Breast epithelium (tissue), 4 donors: ENCODE data around the gene CRYGB. TPM values are rescaled to one million over a fixed set of nuclear protein-coding genes. Genes with fewer than 3 reads are reported as not detected.

Experiments used
- DNase-seq, 2 donors: peaks; one replicate each; pipeline ENCODE4 v3.0.0-alpha.2; 2019; ENCODE audit warnings: low spot score in 2 of 2
- H3K27ac ChIP-seq, 2 donors: fragments of 200-600 bp; sonication (generic) in 1 of 2; one replicate each; pipeline ENCODE4 v1.5.1; 2016 to 2019; ENCODE audit warnings: mild to moderate bottlenecking in 1 of 2
- H3K27me3 ChIP-seq, 2 donors: fragments of 200-600 bp; sonication (generic) in 1 of 2; one replicate each; pipeline versions ENCODE4 v1.5.1 to v1.6.0; 2017 to 2019; ENCODE audit warnings: control low read depth in 1 of 2, mild to moderate bottlenecking in 1 of 2
- H3K36me3 ChIP-seq: fragments of 200-600 bp; one replicate; pipeline ENCODE4 v1.5.1; 2019
- H3K4me1 ChIP-seq, 2 donors: fragments of 200-600 bp; sonication (generic); one replicate each; pipeline ENCODE4 v1.5.1; 2016 to 2019; ENCODE audit warnings: control low read depth in 1 of 2
- H3K4me3 ChIP-seq, 3 donors: fragments of 200-600 bp; sonication (generic); 1 replicate in 2 of 3; 2 replicates in 1 of 3; pipeline ENCODE4 v1.5.1; 2016 to 2019; ENCODE audit warnings: mild to moderate bottlenecking in 3 of 3, moderate library complexity in 2 of 3
- H3K9me3 ChIP-seq, 2 donors: fragments of 200-600 bp; sonication (generic) in 1 of 2; one replicate each; pipeline ENCODE4 v1.5.1; 2016 to 2019; ENCODE audit warnings: control low read depth in 1 of 2
- CTCF ChIP-seq, 3 donors: fragments of 450-650 bp; IDR thresholded peaks; one replicate each; pipeline ENCODE4 v1.5.1; 2016 to 2017; ENCODE audit warnings: antibody characterized with exemption in 3 of 3, mild to moderate bottlenecking in 3 of 3, moderate library complexity in 3 of 3
- POLR2A ChIP-seq: fragments of 450-650 bp; IDR thresholded peaks from one replicate; pipeline ENCODE4 v1.6.1; 2016; ENCODE audit warnings: antibody characterized with exemption, mild to moderate bottlenecking, moderate library complexity
- POLR2AphosphoS5 ChIP-seq, 3 donors: sonication (generic); formaldehyde crosslinking; IDR thresholded peaks; one replicate each; pipeline ENCODE4 v1.6.1; 2017; ENCODE audit warnings: antibody characterized with exemption in 3 of 3
- intact Hi-C: fragments of 100-400 bp; cut with DNase I; formaldehyde crosslinking; loops from one replicate; pipeline ENCODE4 v1.15.1; 2023; ENCODE audit warnings: low total_unique reads
- total RNA-seq, 3 donors: library from RNA; depleted of rRNA; stranded (reverse); fragments of >200 nt; gene quantifications; one replicate each; pipeline ENCODE4 v1.1.0, GENCODE V29; 2016

The CRYGB gene
- total RNA-seq, 3 donors from 2014 or later, result not detected

GRCh38 chr2:208097801-208098200 is 48.2 kb downstream of the CRYGB start:
- H3K4me3 ChIP-seq, result no peak overlapping the region
- no peak for TF ChIP-seq CTCF (IDR thresholded peaks at IDR 0.05)
- no peak for TF ChIP-seq POLR2AphosphoS5 (IDR thresholded peaks at IDR 0.05)
- TF ChIP-seq POLR2A, result no peak
- no peaks in the 10 kb centered on the region for H3K9me3 ChIP-seq
- DNase-seq, result no peak
- no peaks in the 10 kb centered on the region for H3K4me1 ChIP-seq
- H3K27ac ChIP-seq, result no peak overlapping the region
- intact Hi-C loops, result no loop called here
- no peaks in the 10 kb centered on the region for H3K36me3 ChIP-seq
- no peaks in the 10 kb centered on the region for H3K27me3 ChIP-seq

DNA sequence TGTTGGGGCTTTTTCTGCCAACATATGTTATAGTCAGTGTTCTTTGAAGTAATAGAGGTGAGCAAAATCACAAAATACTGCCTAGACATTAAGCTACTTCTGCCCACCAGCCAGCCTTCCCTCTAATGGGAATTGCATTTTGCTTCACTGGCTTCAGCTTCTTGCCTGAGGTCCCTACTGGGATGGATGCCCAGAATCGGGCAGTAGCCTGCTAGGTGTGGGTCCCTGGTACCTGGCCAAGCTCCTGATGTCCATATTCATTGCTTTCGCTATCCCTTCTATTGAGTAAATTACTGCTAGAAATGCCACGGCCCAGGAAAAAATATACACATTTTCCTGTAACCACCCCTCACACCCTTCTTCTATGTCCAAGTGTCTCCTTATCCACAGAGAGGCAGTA is 48.6 kb downstream of the CRYGB start:
- H3K9me3 ChIP-seq, result no peaks in the 10 kb centered on the region
- TF ChIP-seq CTCF (IDR thresholded peaks at IDR 0.05) (no peak), POLR2A (no peak)
- DNase-seq, result no peak
- no peak overlapping the region for H3K4me3 ChIP-seq
- intact Hi-C loops, result no loop called here
- H3K27ac ChIP-seq, result no peak overlapping the region
- H3K4me1 ChIP-seq, result no peaks in the 10 kb centered on the region
- H3K36me3 ChIP-seq, result no peaks in the 10 kb centered on the region
- no peaks in the 10 kb centered on the region for H3K27me3 ChIP-seq

DNA sequence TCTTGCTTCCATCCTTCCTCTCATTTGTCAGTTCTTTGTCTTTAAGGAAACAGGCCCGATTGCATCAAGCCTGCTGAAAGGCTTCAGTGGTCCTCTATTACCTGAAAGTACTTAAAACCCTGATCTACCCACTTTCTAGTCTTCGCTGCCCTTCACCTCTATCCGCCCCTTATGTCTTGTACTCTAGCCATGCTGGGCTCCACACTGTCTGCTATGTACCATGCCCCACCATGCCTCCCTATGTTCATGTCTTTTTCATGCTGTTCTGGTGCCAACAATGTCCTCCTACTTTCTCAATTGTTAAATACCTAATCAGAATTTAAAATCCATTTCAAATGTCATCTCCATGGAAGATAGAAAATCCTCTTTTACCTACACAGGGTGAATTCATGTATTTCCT is 49.9 kb downstream of the CRYGB start:
- Histone ChIP-seq H3K4me3 (no peak overlapping the region), H3K27ac (no peak overlapping the region), H3K27me3 (no peaks in the 10 kb centered on the region), H3K4me1 (no peaks in the 10 kb centered on the region), H3K9me3 (no peaks in the 10 kb centered on the region), H3K36me3 (no peaks in the 10 kb centered on the region)
- DNase-seq, result no peak
- TF ChIP-seq CTCF (IDR thresholded peaks at IDR 0.05), result no peak
- intact Hi-C loops, result no loop called here

DNA sequence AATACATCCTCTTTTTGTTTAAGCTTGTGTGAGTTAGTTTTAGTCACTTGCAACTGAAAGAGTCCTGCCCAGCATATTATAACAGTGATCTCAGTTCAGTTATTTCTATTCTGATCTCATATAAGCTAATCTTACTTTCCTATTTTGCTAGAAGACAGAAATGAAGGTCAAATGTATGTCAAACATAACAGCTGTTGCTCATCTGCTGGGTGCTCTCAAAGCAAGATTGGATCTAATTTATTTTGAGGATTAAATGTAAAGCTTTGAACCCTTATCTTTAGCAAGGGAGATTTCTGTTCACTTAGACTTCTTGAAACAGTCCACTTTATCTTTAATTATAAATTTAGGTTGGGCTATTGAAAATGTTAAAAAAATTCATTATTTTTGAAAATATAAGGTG is 52.8 kb downstream of the CRYGB start:
- no peak overlapping the region for H3K4me3 ChIP-seq
- H3K9me3 ChIP-seq, result no peaks in the 10 kb centered on the region
- no peaks in the 10 kb centered on the region for H3K27me3 ChIP-seq
- H3K36me3 ChIP-seq, result no peaks in the 10 kb centered on the region
- intact Hi-C loops, result no loop called here
- DNase-seq, result no peak
- TF ChIP-seq CTCF (IDR thresholded peaks at IDR 0.05) (no peak), POLR2A (no peak), POLR2AphosphoS5 (IDR thresholded peaks at IDR 0.05) (no peak)
- no peaks in the 10 kb centered on the region for H3K4me1 ChIP-seq
- H3K27ac ChIP-seq, result no peak overlapping the region

Other genes starting within 250 kb of the CRYGB start
- 10 to 100 TPM; 24.3 to 35.0 (median 29.0) TPM for gene PLEKHM3, start 120.6 kb downstream of the CRYGB start, total RNA-seq
- gene CRYGD, start 21.6 kb downstream of the CRYGB start, total RNA-seq, result not detected
- not detected for gene CRYGC, start 16.3 kb downstream of the CRYGB start, total RNA-seq
- gene CRYGA, start 17.4 kb upstream of the CRYGB start, total RNA-seq, result not detected
- not detected for gene C2orf80, start 43.9 kb upstream of the CRYGB start, total RNA-seq
- gene IDH1, start 108.9 kb upstream of the CRYGB start, total RNA-seq, result 100 to 1,000 TPM in 1 of 3 donors, 10 to 100 TPM in 2; 80.3 to 333 (median 94.5) TPM
- gene PIKFYVE, start 120.1 kb upstream of the CRYGB start, total RNA-seq, result 10 to 100 TPM; 33.8 to 55.8 (median 45.1) TPM